ENCODE data around the gene LRCOL1.

GRCh38 chr12:132588821-132589669 is 21.3 kb downstream of the LRCOL1 start:
- TF ChIP-seq POLR2A (IDR thresholded peaks at IDR 0.05), result no peak
- TF ChIP-seq, protein P1, sequence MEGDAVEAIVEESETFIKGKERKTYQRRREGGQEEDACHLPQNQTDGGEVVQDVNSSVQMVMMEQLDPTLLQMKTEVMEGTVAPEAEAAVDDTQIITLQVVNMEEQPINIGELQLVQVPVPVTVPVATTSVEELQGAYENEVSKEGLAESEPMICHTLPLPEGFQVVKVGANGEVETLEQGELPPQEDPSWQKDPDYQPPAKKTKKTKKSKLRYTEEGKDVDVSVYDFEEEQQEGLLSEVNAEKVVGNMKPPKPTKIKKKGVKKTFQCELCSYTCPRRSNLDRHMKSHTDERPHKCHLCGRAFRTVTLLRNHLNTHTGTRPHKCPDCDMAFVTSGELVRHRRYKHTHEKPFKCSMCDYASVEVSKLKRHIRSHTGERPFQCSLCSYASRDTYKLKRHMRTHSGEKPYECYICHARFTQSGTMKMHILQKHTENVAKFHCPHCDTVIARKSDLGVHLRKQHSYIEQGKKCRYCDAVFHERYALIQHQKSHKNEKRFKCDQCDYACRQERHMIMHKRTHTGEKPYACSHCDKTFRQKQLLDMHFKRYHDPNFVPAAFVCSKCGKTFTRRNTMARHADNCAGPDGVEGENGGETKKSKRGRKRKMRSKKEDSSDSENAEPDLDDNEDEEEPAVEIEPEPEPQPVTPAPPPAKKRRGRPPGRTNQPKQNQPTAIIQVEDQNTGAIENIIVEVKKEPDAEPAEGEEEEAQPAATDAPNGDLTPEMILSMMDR (IDR thresholded peaks at IDR 0.05), result no peak
